ENCODE measurements around the gene ZNF787.

GRCh38 chr19:56084835-56085536 lies 36.1 kb downstream of the ZNF787 start:
- TF ChIP-seq CTBP1 (IDR thresholded peaks at IDR 0.05; ENCODE audit: borderline replicate concordance): no peak
- TF ChIP-seq SP1 (IDR thresholded peaks at IDR 0.05): no peak
- TF ChIP-seq ELF4 (IDR thresholded peaks at IDR 0.05): no peak
- no peak for TF ChIP-seq NFRKB (IDR thresholded peaks at IDR 0.05)
- no peak for TF ChIP-seq TARDBP (IDR thresholded peaks at IDR 0.05)
- no peak for TF ChIP-seq BHLHE40 (IDR thresholded peaks at IDR 0.05; ENCODE audit: borderline replicate concordance)
